Measurements from ENCODE around the gene MBD3L5.
"Not testable (repeated sequence)": the region's sequence is repeated elsewhere in the genome, so short reads cannot be mapped to it uniquely, and the experiment has no call there.

The MBD3L5 gene

GRCh38 chr19:7059977-7060376, 29.6 kb downstream of the MBD3L5 start:
- not testable (repeated sequence) for H3K9me3 Mint-ChIP-seq; H3K4me1 Mint-ChIP-seq; H3K27me3 Mint-ChIP-seq; H3K4me3 Mint-ChIP-seq; DNase-seq; ATAC-seq (replicated peaks); H3K36me3 Mint-ChIP-seq; H3K27ac Mint-ChIP-seq

- H3K9me3 Mint-ChIP-seq: no peaks in the 10 kb centered on the region
- DNase-seq (no peak), ATAC-seq (replicated peaks) (no peak)
- H3K27me3 Mint-ChIP-seq: no peaks in the 10 kb centered on the region
- H3K4me1 Mint-ChIP-seq: no peaks in the 10 kb centered on the region
- peaks cover 0 to 1% of the 10 kb centered on the region in 2 donors for H3K36me3 Mint-ChIP-seq
- H3K27ac Mint-ChIP-seq: no peak overlapping the region
- H3K4me3 Mint-ChIP-seq: no peak overlapping the region
Measured at GRCh38 chr19:7063339-7063738, 33.0 kb downstream of the MBD3L5 start.

GRCh38 chr19:7063764-7064418, 33.5 kb downstream of the MBD3L5 start:
- peaks cover 2 to 3% of the 10 kb centered on the region in 2 donors for H3K4me1 Mint-ChIP-seq
- H3K4me3 Mint-ChIP-seq: no peak overlapping the region
- H3K36me3 Mint-ChIP-seq: peaks cover 0 to 1% of the 10 kb centered on the region in 2 donors
- no peak for ATAC-seq (replicated peaks)
- no peak for DNase-seq
- H3K9me3 Mint-ChIP-seq: peaks cover 0 to under 1% of the 10 kb centered on the region in 2 donors
- no peaks in the 10 kb centered on the region for H3K27me3 Mint-ChIP-seq
- H3K27ac Mint-ChIP-seq: no peak overlapping the region

GRCh38 chr19:7067122-7067521, 36.7 kb downstream of the MBD3L5 start:
- H3K27me3 Mint-ChIP-seq; H3K27ac Mint-ChIP-seq; H3K9me3 Mint-ChIP-seq; DNase-seq; H3K4me3 Mint-ChIP-seq; ATAC-seq (replicated peaks): not testable (repeated sequence)
- Mint-ChIP-seq H3K36me3 (peaks cover 3 to 10% of the 10 kb centered on the region in 2 donors), H3K4me1 (peaks cover 4 to 13% of the 10 kb centered on the region in 2 donors)

- Mint-ChIP-seq H3K27me3 (no peaks in the 10 kb centered on the region), H3K27ac (no peak overlapping the region), H3K36me3 (peaks cover 8 to 16% of the 10 kb centered on the region in 2 donors), H3K9me3 (peaks cover 0 to 2% of the 10 kb centered on the region in 2 donors), H3K4me1 (peaks cover 8 to 19% of the 10 kb centered on the region in 2 donors), H3K4me3 (no peak overlapping the region)
- DNase-seq (no peak), ATAC-seq (replicated peaks) (no peak)
Measured at GRCh38 chr19:7067716-7068115, 37.3 kb downstream of the MBD3L5 start.

- Mint-ChIP-seq H3K4me1 (peaks cover 8 to 19% of the 10 kb centered on the region in 2 donors), H3K36me3 (peaks cover 9 to 20% of the 10 kb centered on the region in 2 donors), H3K27me3 (no peaks in the 10 kb centered on the region), H3K9me3 (peaks cover 0 to 2% of the 10 kb centered on the region in 2 donors), H3K4me3 (peak overlapping the region; percentile 92 to 97), H3K27ac (no peak overlapping the region)
- DNase-seq (no peak), ATAC-seq (replicated peaks) (no peak)
Measured at GRCh38 chr19:7068599-7068998, 38.2 kb downstream of the MBD3L5 start.

- ATAC-seq (replicated peaks) (peak; percentile 93 to 96), DNase-seq (peak; percentile 97)
- Mint-ChIP-seq H3K4me3 (peak within 1 kb of the TSS; percentile 92 to 97), H3K27ac (peak within 1 kb of the TSS; percentile 95), H3K9me3 (peaks cover 0 to 2% of the 10 kb centered on the region in 2 donors), H3K36me3 (peaks cover 12 to 26% of the 10 kb centered on the region in 2 donors), H3K27me3 (no peaks in the 10 kb centered on the region), H3K4me1 (peaks cover 8 to 19% of the 10 kb centered on the region in 2 donors)
Measured at GRCh38 chr19:7069042-7069903, 38.9 kb downstream of the MBD3L5 start, which contains the start of gene ZNF557. TSS of gene ZNF557 (plus strand) at chr19:7069703. CDS start at chr19:7075075, 5,372 bp downstream.

GRCh38 chr19:7069904-7070226, 39.5 kb downstream of the MBD3L5 start:
- H3K36me3 Mint-ChIP-seq: peaks cover 15 to 32% of the 10 kb centered on the region in 2 donors
- H3K4me1 Mint-ChIP-seq: peaks cover 10 to 19% of the 10 kb centered on the region in 2 donors
- H3K27me3 Mint-ChIP-seq: no peaks in the 10 kb centered on the region
- H3K4me3 Mint-ChIP-seq: peak overlapping the region; percentile 92 to 97
- H3K27ac Mint-ChIP-seq: peak overlapping the region; percentile 95
- ATAC-seq (replicated peaks): peak; percentile 26 to 43
- H3K9me3 Mint-ChIP-seq: peaks cover 0 to 3% of the 10 kb centered on the region in 2 donors
- no peak for DNase-seq

GRCh38 chr19:7072541-7072940, 42.2 kb downstream of the MBD3L5 start:
- Mint-ChIP-seq H3K4me3 (no peak overlapping the region), H3K27me3 (no peaks in the 10 kb centered on the region), H3K9me3 (peaks cover 4 to 5% of the 10 kb centered on the region in 2 donors), H3K4me1 (peaks cover 10 to 19% of the 10 kb centered on the region in 2 donors), H3K36me3 (peaks cover 38 to 58% of the 10 kb centered on the region in 2 donors), H3K27ac (no peak overlapping the region)
- no peak for ATAC-seq (replicated peaks)
- no peak for DNase-seq

- H3K9me3 Mint-ChIP-seq: peaks cover 14% of the 10 kb centered on the region in 2 donors
- H3K27me3 Mint-ChIP-seq: no peaks in the 10 kb centered on the region
- no peak for ATAC-seq (replicated peaks)
- peak overlapping the region in 1 of 2 donors; percentile 36 for H3K4me3 Mint-ChIP-seq
- H3K27ac Mint-ChIP-seq: no peak overlapping the region
- peaks cover 60 to 75% of the 10 kb centered on the region in 2 donors for H3K36me3 Mint-ChIP-seq
- no peak for DNase-seq
- H3K4me1 Mint-ChIP-seq: peaks cover 6 to 7% of the 10 kb centered on the region in 2 donors
Measured at GRCh38 chr19:7074705-7075282, 44.4 kb downstream of the MBD3L5 start.

- Mint-ChIP-seq H3K27ac (no peak overlapping the region), H3K27me3 (no peaks in the 10 kb centered on the region), H3K4me3 (no peak overlapping the region), H3K4me1 (peaks cover 6% of the 10 kb centered on the region in 2 donors), H3K36me3 (peaks cover 74 to 87% of the 10 kb centered on the region in 2 donors), H3K9me3 (peaks cover 14 to 20% of the 10 kb centered on the region in 2 donors)
- no peak for ATAC-seq (replicated peaks)
- no peak for DNase-seq
Measured at GRCh38 chr19:7076151-7076550, 45.8 kb downstream of the MBD3L5 start.

- H3K27me3 Mint-ChIP-seq: no peaks in the 10 kb centered on the region
- H3K4me1 Mint-ChIP-seq: peaks cover 0 to 2% of the 10 kb centered on the region in 2 donors
- H3K4me3 Mint-ChIP-seq: no peak overlapping the region
- H3K9me3 Mint-ChIP-seq: peaks cover 20 to 25% of the 10 kb centered on the region in 2 donors
- DNase-seq (no peak), ATAC-seq (replicated peaks) (no peak)
- H3K36me3 Mint-ChIP-seq: peaks cover 83 to 93% of the 10 kb centered on the region in 2 donors
- no peak overlapping the region for H3K27ac Mint-ChIP-seq
Measured at GRCh38 chr19:7078008-7078407, 47.6 kb downstream of the MBD3L5 start.

Data from stimulated activated naive B cell treated with anti-CD40 and anti-IgM and Interleukin-4, amounts not matched to agents 10 μg/mL and 1 μg/mL and 100 μg/mL, for 72 hours (primary cell).